Spinal cord (tissue), 10 donors: ENCODE data around the gene CSTF2T. TPM values are rescaled to one million over a fixed set of nuclear protein-coding genes. Genes with fewer than 3 reads are reported as not detected.
"Not testable (repeated sequence)": the region's sequence is repeated elsewhere in the genome, so short reads cannot be mapped to it uniquely, and the experiment has no call there.

Experiments
- DNase-seq, 6 donors: peaks; one replicate each; pipeline versions ENCODE4 v3.0.0 to v3.0.0-alpha.2; 2013 to 2015; ENCODE audit warnings: low spot score in 6 of 6, low read depth in 4 of 6
- H3K27ac ChIP-seq: one replicate; pipeline ENCODE4 v1.5.1; 2013; ENCODE audit warnings: low read depth, low read length, control low read depth
- H3K27me3 ChIP-seq: one replicate; pipeline ENCODE4 v1.6.1; 2013; ENCODE audit warnings: low read length; ENCODE audit not compliant: control insufficient read depth, insufficient read depth
- H3K36me3 ChIP-seq: one replicate; pipeline ENCODE4 v1.6.1; 2013; ENCODE audit warnings: low read length; ENCODE audit not compliant: control insufficient read depth, insufficient read depth
- H3K4me1 ChIP-seq: one replicate; pipeline ENCODE4 v1.6.1; 2013; ENCODE audit warnings: low read length; ENCODE audit not compliant: control insufficient read depth, insufficient read depth
- H3K4me3 ChIP-seq: one replicate; pipeline ENCODE4 v1.5.1; 2013; ENCODE audit warnings: low read depth, low read length, control low read depth
- H3K9me3 ChIP-seq: one replicate; pipeline ENCODE4 v1.6.1; 2013; ENCODE audit warnings: low read length; ENCODE audit not compliant: control insufficient read depth, insufficient read depth
- WGBS: methylation state at CpG from one replicate; pipeline ENCODE4 v1.1.5; 2013; ENCODE audit warnings: missing lambda C conversion rate; ENCODE audit not compliant: insufficient coverage; 5-methylcytosine and 5-hydroxymethylcytosine counted together
- polyA plus RNA-seq, 2 donors: library from polyadenylated mRNA; unstranded; fragments of 120-200 nt; gene quantifications; one replicate each; pipeline ENCODE4 v1.2.1, GENCODE V29; 2013; ENCODE audit not compliant: insufficient read length in 2 of 2
- total RNA-seq, 2 donors: library from RNA; depleted of rRNA in 1 of 2; stranded (reverse); fragments of 120-200 nt in 1 of 2; fragments of >200 nt in 1 of 2; gene quantifications; one replicate each; pipeline versions ENCODE4 v1.2.3 to v1.2.4, GENCODE V29; 2013 to 2014
- donor health status: healthy.

CSTF2T gene
- total and polyA plus RNA-seq, 4 donors: 28.2 to 41.9 (median 35.4) TPM

DNA sequence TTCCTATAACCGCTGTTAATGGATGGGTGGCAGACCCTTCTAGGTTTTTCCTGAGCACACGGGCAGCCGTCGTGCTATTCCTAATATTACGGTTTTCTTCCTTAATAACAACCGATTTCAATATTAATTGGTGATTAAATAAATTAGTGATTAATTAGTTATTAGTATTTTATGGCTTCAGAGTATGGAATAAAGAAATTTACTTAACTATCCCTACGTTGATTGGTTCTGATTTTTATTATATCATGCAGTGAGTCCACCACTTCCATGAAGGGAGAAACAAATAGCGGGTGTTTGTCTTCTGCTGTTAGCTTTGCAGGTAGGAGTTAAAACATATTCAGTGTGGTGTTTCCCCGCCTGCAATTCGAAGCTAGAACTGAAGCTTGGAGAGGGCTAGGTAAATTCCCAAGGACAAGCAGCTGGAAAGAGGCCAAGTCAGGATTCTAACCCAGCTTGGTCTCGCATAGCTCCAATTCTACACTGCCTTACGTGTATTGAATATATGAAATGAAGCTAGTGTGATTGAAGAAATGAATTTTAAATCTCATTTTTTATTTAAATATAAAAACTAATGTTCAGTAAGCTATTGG is 928 bp upstream of the CSTF2T start:
- peak overlapping the region; percentile 99 for H3K27ac ChIP-seq
- H3K27me3 ChIP-seq: no peaks in the 10 kb centered on the region
- peaks cover 15% of the 10 kb centered on the region for H3K36me3 ChIP-seq
- H3K4me1 ChIP-seq: peaks cover 15% of the 10 kb centered on the region
- H3K9me3 ChIP-seq: no peaks in the 10 kb centered on the region
- peak in 3 of 6 donors; percentile 12 to 79 (median 51) for DNase-seq
- WGBS: 42% methylated on average over 3 of the region's 12 CpGs
- peak overlapping the region; percentile 90 for H3K4me3 ChIP-seq

DNA sequence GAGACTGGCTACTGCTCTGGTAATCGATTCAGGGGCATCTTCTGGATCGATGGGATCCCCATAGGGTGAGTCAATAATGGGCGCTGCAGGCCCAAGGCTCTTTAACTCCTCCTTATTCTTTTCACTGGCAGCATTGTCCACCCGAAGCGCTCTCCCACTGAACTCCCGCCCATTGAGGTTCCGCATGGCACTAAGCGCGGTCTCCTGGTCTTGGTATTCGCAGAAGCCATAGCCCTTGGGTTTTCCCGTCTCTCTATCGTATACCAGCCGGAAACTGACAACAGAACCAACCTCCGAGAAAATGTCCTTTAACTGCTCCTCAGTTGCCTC is 285 bp downstream of the CSTF2T start:
- no peak for DNase-seq
- Histone ChIP-seq H3K4me3 (peak overlapping the region; percentile 90), H3K4me1 (peaks cover 15% of the 10 kb centered on the region), H3K9me3 (no peaks in the 10 kb centered on the region), H3K27me3 (no peaks in the 10 kb centered on the region), H3K36me3 (peaks cover 15% of the 10 kb centered on the region), H3K27ac (peak overlapping the region; percentile 99)
- 0% methylated on average over 14 of the region's 14 CpGs for WGBS

DNA sequence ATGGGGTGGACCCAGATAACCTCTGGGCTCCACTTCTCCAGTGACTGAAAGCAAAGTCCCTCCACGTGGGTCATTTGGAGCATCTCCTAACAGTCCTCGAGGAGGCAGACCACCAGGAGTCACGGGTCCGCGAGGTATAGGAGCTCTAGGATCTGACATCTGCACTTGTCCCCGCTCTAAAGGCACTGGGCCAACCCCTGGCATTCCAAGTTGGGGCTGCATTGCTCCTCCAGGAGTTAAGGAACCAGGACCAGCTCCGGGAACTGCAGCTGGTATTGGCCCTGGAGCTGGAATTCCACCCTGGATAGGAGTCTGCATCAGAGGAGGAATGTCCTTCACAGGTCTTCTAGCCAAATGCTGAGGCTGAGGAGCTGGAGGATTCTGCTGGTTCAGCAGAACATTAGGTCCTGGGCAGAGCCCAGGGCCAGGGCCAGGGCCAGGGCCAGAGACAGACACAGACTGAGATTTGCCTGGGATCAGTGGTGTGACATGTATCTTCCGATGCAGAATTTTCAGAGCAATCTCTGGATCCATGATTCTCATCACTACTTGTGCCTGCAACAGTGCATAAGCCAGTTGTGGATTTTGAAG is 827 bp downstream of the CSTF2T start:
- WGBS: 85% methylated on average over 8 of the region's 8 CpGs
- H3K4me1 ChIP-seq: peaks cover 15% of the 10 kb centered on the region
- no peak overlapping the region for H3K27ac ChIP-seq
- DNase-seq: no peak
- no peaks in the 10 kb centered on the region for H3K9me3 ChIP-seq
- no peaks in the 10 kb centered on the region for H3K27me3 ChIP-seq
- H3K4me3 ChIP-seq: peak overlapping the region; percentile 90
- peaks cover 15% of the 10 kb centered on the region for H3K36me3 ChIP-seq

DNA sequence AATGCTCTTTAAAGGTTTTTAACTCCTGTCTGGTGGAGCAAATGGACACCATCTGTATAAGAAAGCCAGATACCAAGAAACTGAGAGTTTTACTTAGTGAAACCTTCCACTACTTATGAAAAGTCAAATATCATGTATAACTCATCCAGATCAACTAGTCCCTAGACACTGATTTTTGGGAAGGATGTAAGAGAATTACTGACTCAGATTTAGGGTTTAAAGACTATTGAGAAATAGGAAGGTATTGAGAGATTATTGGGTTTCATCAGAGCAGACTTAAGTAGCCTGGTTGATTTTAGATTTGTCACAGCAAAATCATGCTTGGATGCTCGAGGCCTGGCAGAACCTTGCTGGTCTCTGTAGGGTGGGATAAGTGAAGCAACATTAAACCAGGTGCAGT is 3.1 kb downstream of the CSTF2T start:
- Histone ChIP-seq H3K9me3 (no peaks in the 10 kb centered on the region), H3K27ac (no peak overlapping the region), H3K4me3 (no peak overlapping the region), H3K4me1 (peaks cover 15% of the 10 kb centered on the region), H3K27me3 (no peaks in the 10 kb centered on the region), H3K36me3 (peaks cover 15% of the 10 kb centered on the region)
- no CpG with 5 or more reads among the region's 1 CpG for WGBS
- no peak for DNase-seq

DNA sequence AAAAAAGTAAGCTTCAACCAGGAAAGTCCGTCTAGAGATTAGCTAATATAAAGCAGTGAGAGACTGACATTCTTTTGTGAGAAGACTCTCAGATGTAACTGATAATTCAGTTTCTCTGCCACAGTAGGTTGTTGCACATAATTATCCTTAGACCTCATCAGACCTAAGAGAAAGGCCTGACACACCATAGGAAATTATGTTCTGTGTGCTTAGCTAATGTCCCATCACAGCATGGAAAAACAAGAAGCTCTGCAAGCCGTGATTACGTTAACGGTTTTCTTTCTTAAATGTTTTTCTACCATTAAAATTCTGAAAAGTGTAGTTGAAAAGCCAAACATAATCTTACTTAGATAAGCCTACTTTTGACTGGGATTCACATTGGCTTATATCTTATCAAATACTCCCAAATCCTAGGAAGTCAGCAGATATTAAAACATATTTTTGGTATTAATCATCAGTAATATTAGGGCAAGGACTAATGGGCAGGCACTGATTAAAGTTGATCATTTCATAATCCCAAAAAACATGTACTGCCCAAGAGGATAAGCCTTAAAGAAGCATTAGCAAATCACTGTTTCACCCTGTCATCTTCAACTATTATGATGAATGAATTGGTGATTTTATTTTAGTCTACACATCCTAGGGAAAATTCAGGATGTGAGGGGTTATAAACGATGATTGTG is 5.2 kb downstream of the CSTF2T start:
- WGBS: no CpG with 5 or more reads among the region's 5 CpGs
- DNase-seq: peak in 1 of 6 donors; percentile 67
- no peak overlapping the region for H3K4me3 ChIP-seq
- no peaks in the 10 kb centered on the region for H3K27me3 ChIP-seq
- peaks cover 15% of the 10 kb centered on the region for H3K36me3 ChIP-seq
- H3K27ac ChIP-seq: no peak overlapping the region
- peaks cover 15% of the 10 kb centered on the region for H3K4me1 ChIP-seq
- H3K9me3 ChIP-seq: no peaks in the 10 kb centered on the region

DNA sequence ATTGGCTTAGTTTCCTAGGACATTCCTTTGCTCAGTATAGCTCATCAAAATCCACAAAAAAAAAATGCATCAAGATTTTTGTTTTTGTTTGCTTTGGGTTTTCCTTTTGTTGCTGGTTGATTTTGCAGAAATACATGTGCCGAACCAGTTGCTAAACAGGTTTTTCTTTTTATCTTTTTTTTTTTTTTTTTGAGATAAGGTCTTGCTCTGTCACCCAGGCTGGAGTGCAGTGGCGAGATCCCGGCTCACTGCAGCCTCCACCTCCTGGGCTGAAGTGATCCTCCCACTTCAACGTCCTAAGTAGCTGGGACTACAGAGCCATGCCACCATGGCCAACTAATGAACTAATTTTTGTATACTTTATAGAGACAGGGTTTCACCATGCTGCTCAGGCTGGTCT is 8.3 kb downstream of the CSTF2T start:
- WGBS: 76% methylated on average over 3 of the region's 4 CpGs
- no peak for DNase-seq
- no peak overlapping the region for H3K27ac ChIP-seq
- no peak overlapping the region for H3K4me3 ChIP-seq
- H3K9me3 ChIP-seq: no peaks in the 10 kb centered on the region
- no peaks in the 10 kb centered on the region for H3K4me1 ChIP-seq
- H3K27me3 ChIP-seq: no peaks in the 10 kb centered on the region
- no peaks in the 10 kb centered on the region for H3K36me3 ChIP-seq

DNA sequence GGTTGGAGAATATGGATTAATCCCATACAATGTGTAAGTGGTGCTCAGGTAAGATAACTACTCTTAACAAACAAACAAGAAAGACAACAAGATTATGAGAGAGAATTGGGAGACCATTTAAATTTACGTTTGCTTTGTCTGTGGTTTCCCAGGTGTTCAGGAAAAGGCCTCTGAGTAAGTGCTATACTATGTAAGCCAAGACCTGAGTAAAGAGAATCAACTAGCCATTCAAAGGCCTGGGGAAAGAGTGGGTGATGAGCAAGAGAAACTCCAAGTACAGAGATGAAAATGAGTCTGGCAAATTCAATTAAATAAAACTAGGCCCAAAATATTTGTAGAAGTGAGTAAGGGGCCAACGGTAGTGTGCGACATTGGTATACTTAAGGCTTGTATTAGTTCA is 9.9 kb downstream of the CSTF2T start:
- H3K4me1 ChIP-seq: no peaks in the 10 kb centered on the region
- 100% methylated on average over 3 of the region's 3 CpGs for WGBS
- H3K36me3 ChIP-seq: no peaks in the 10 kb centered on the region
- no peaks in the 10 kb centered on the region for H3K27me3 ChIP-seq
- no peak overlapping the region for H3K4me3 ChIP-seq
- no peak overlapping the region for H3K27ac ChIP-seq
- no peaks in the 10 kb centered on the region for H3K9me3 ChIP-seq
- DNase-seq: no peak

DNA sequence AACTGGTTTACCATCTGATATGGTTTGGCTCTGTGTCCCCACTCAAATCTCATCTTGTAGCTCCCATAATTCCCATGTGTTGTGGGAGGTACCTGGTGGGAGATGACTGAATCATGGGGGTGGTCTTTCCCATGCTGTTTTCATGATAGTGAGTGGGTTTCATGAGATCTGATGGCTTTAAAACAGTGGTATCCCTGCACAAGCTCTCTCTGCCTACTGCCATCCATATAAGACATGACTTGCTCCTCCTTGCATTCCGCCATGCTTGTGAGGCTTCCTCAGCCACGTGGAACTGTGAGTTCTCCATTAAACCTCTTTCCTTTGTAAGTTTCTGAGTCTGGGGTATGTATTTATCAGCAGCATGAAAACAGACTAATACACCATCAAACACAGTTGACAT is 10.6 kb downstream of the CSTF2T start:
- H3K9me3 ChIP-seq, H3K4me3 ChIP-seq, H3K36me3 ChIP-seq, H3K27me3 ChIP-seq, H3K27ac ChIP-seq, DNase-seq, H3K4me1 ChIP-seq: not testable (repeated sequence)
- no CpG with 5 or more reads among the region's 2 CpGs for WGBS

DNA sequence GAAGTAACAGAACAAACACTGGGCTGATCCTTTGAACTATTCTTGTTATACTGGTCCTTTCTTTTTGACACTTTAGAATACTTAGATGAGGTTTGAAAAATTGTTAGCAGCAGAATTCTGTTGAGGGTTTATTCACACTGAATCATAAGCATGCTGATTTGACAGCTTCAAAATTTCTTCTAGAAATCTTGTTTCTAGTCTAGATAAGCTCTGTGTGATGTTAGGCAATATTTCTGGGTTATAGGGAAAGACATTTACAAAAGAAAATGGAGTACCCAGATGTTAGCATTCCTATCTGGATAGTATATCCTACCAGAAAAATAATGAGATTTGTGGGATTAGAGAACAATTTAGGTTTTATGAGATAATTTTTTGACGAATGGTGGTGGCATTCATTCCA is 12.1 kb downstream of the CSTF2T start:
- H3K27ac ChIP-seq: no peak overlapping the region
- H3K4me1 ChIP-seq: no peaks in the 10 kb centered on the region
- H3K4me3 ChIP-seq: no peak overlapping the region
- no peaks in the 10 kb centered on the region for H3K9me3 ChIP-seq
- no peaks in the 10 kb centered on the region for H3K36me3 ChIP-seq
- no peak for DNase-seq
- no peaks in the 10 kb centered on the region for H3K27me3 ChIP-seq
- no CpG with 5 or more reads among the region's 1 CpG for WGBS

DNA sequence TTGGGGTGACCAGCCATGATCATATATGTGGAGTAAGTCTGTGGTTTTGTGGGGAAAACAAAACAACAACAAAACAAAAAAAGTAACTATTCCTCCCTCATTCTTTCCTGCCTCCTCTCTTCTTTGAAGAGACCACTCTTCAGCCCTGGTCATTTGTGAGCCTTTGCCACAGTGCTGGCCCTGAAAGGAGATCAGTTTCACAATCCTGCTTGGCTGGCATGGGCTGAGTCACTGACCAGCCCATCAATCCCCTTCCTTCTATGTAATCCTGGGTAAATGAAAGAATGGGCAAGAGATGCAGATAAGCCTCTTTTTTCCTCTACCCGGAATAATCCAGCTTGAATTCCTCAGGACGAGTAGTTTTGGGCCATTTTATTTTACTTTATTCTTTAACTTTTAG is 13.6 kb downstream of the CSTF2T start:
- no peaks in the 10 kb centered on the region for H3K9me3 ChIP-seq
- H3K27ac ChIP-seq: no peak overlapping the region
- no peaks in the 10 kb centered on the region for H3K4me1 ChIP-seq
- no peak overlapping the region for H3K4me3 ChIP-seq
- WGBS: no CpG with 5 or more reads among the region's 2 CpGs
- no peaks in the 10 kb centered on the region for H3K36me3 ChIP-seq
- DNase-seq: no peak
- H3K27me3 ChIP-seq: no peaks in the 10 kb centered on the region
